GM06990 (cell line): ENCODE data around the gene SMYD1.

Experiments
- DNase-seq: peaks from one replicate; pipeline ENCODE4 v3.0.0-alpha.2; 2011; ENCODE audit not compliant: insufficient read length; ENCODE audit errors: extremely low read depth
- H3K27me3 ChIP-seq: replicated peaks from 2 replicates; pipeline ENCODE4 v1.6.0; 2011; ENCODE audit warnings: low read length; ENCODE audit not compliant: control insufficient read depth, insufficient read depth
- H3K36me3 ChIP-seq: 2 replicates; pipeline ENCODE4 v1.5.1; 2011; ENCODE audit warnings: low read length; ENCODE audit not compliant: control insufficient read depth, insufficient read depth
- H3K4me3 ChIP-seq: replicated peaks from 2 replicates; pipeline ENCODE4 v1.5.1; 2011; ENCODE audit warnings: low read depth, mild to moderate bottlenecking, control low read depth, low read length
- CTCF ChIP-seq: IDR thresholded peaks from 2 replicates; pipeline ENCODE4 v1.5.1; 2011; ENCODE audit warnings: low read length, control low read depth, mild to moderate bottlenecking, inconsistent platforms; ENCODE audit not compliant: insufficient read depth, poor library complexity, severe bottlenecking

SMYD1 gene

GRCh38 chr2:88144914-88145497 is 77.4 kb downstream of the SMYD1 start:
- H3K27me3 ChIP-seq: no peaks in the 10 kb centered on the region
- TF ChIP-seq CTCF: no peak
- no peak for DNase-seq
- no peak overlapping the region for H3K4me3 ChIP-seq
- no peaks in the 10 kb centered on the region for H3K36me3 ChIP-seq

DNA sequence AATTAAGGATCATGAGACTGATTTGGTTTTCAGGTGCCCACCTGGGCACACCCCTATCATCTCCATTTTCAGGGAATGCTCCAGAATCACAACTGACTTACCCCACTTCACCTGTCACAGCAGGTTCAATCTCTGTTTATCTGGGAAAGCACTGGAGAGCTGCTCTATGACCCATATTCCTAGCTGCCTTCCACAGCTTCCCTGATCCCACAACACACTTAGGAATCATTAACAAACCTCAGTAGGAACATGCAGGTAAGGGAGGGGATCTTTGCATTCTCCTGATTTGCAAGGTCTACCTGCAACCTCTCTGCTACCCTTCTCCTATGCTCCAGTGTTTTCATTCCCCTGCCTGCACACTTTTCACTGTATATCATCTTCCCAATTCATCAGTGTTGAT is 79.0 kb downstream of the SMYD1 start:
- H3K27me3 ChIP-seq: no peaks in the 10 kb centered on the region
- no peaks in the 10 kb centered on the region for H3K36me3 ChIP-seq
- no peak overlapping the region for H3K4me3 ChIP-seq
- no peak for TF ChIP-seq CTCF
- no peak for DNase-seq

- H3K27me3 ChIP-seq: no peaks in the 10 kb centered on the region
- H3K4me3 ChIP-seq: no peak overlapping the region
- DNase-seq: no peak
- TF ChIP-seq CTCF: no peak
- no peaks in the 10 kb centered on the region for H3K36me3 ChIP-seq
Measured at GRCh38 chr2:88147145-88147544, 79.5 kb downstream of the SMYD1 start.

- no peak for DNase-seq
- TF ChIP-seq CTCF: no peak
- Histone ChIP-seq H3K27me3 (no peaks in the 10 kb centered on the region), H3K4me3 (no peak overlapping the region), H3K36me3 (no peaks in the 10 kb centered on the region)
Measured at GRCh38 chr2:88148929-88149438, 81.4 kb downstream of the SMYD1 start.

DNA sequence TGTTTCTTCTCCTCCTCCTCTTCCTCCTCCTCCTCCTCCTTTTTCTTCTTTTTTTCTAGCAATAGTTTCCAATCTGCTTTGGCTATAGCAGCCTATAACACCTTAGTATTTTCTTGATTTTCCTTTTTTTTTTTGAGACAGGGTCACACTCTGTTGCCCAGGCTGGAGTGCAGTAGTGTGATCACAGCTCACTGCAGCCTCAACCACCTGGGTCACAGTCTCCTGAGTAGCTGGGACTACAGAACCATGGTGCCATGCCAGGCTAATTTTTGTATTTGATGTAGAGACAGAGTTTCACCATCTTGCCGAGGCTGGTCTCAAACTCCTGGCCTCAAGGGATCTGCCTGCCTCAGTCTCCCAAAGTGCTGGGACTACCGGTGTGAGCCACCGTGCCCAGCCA is 91.9 kb downstream of the SMYD1 start:
- H3K27me3 ChIP-seq: no peaks in the 10 kb centered on the region
- H3K4me3 ChIP-seq: no peak overlapping the region
- no peak for TF ChIP-seq CTCF
- no peak for DNase-seq
- H3K36me3 ChIP-seq: no peaks in the 10 kb centered on the region

DNA sequence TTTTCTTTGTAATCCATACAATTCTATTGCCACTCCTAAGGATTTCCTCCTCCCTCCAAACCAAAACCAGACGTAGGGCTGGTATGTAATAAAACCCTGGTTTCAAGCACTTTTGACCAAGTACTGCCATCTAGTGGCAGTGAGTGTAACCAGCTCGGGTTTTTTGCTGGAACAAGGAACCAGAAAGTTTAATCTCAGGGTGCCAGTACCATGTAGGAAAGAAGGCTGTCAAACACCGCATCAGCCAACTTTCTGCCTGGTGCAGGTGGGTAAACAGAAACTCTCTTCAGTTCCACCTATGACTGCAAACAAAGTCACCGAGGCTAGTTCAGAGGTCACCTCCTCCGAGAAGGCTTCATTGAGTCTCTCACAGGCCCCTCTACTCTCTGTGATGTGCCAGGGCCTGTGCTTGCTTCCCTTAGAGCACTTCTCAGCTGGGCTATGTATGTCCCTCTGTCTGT is 92.4 kb downstream of the SMYD1 start:
- Histone ChIP-seq H3K4me3 (no peak overlapping the region), H3K36me3 (no peaks in the 10 kb centered on the region), H3K27me3 (no peaks in the 10 kb centered on the region)
- TF ChIP-seq CTCF: peak; percentile 80
- DNase-seq: peak; percentile 9
